IMR-90 (cell line): ENCODE results near the gene RFTN1. TPM values are rescaled to one million over a fixed set of nuclear protein-coding genes. Genes with fewer than 3 reads are reported as not detected.

Source experiments
- ATAC-seq: fragments of 200-7000 bp; cut with Tn5 transposase; 2 replicates; pipeline ENCODE4 v1.9.1; 2020; ENCODE audit warnings: low read depth, mild to moderate bottlenecking, moderate library complexity
- BruUV-seq: library from RNA; stranded (reverse); fragments of 400-500 nt; replicated peaks from 2 replicates; lab custom pipeline; 2021; lab: Mats Ljungman, UMichigan
- CTCF ChIA-PET: fragments of 300-600 bp; formaldehyde crosslinking; extraction: SDS; loops from one replicate; lab custom pipeline; 2021; ENCODE audit warnings: antibody characterized with exemption; lab: Yijun Ruan, JAX
- POLR2A ChIA-PET: fragments of 300-600 bp; sonication (Branson Sonifier 250); formaldehyde crosslinking; loops from one replicate; lab custom pipeline; 2022; ENCODE audit warnings: antibody characterized with exemption; ENCODE audit not compliant: unreplicated experiment; lab: Charles Lee
- DNase-seq: peaks from one replicate; pipeline ENCODE4 v3.0.0; 2013
- H2AFZ ChIP-seq: replicated peaks from 2 replicates; pipeline ENCODE3; 2013; ENCODE audit warnings: low read length, mild to moderate bottlenecking; ENCODE audit not compliant: poor library complexity
- H2AK5ac ChIP-seq: 2 replicates; pipeline ENCODE4 v1.6.1; 2013; ENCODE audit warnings: low read depth, low read length, inconsistent platforms
- H2AK9ac ChIP-seq: replicated peaks from 2 replicates; pipeline ENCODE3; 2013; ENCODE audit warnings: mild to moderate bottlenecking, low read depth, low read length, moderate library complexity; ENCODE audit not compliant: poor library complexity
- H2BK120ac ChIP-seq: 2 replicates; pipeline ENCODE4 v1.6.1; 2013; ENCODE audit warnings: low read depth, low read length, inconsistent platforms
- H2BK15ac ChIP-seq: 3 replicates; pipeline ENCODE4 v1.6.1; 2013; ENCODE audit warnings: low read depth, low read length, inconsistent platforms
- H2BK20ac ChIP-seq: 2 replicates; pipeline ENCODE4 v1.6.1; 2013; ENCODE audit warnings: low read depth, mild to moderate bottlenecking, inconsistent platforms, low read length, moderate library complexity
- H2BK5ac ChIP-seq: 2 replicates; pipeline ENCODE4 v1.6.1; 2013; ENCODE audit warnings: mild to moderate bottlenecking, low read depth, low read length, inconsistent platforms; ENCODE audit not compliant: poor library complexity, severe bottlenecking
- H3K14ac ChIP-seq: replicated peaks from 2 replicates; pipeline ENCODE4 v1.6.1; 2013; ENCODE audit warnings: low read depth, low read length, inconsistent platforms
- H3K18ac ChIP-seq: 2 replicates; pipeline ENCODE4 v1.6.1; 2013; ENCODE audit warnings: low read depth, low read length, control low read depth
- H3K23ac ChIP-seq: 2 replicates; pipeline ENCODE4 v1.6.1; 2013; ENCODE audit warnings: low read depth, low read length, inconsistent platforms
- H3K27ac ChIP-seq: 2 replicates; pipeline ENCODE4 v1.5.1; 2013; ENCODE audit warnings: mild to moderate bottlenecking, control low read depth, low read length; ENCODE audit not compliant: insufficient read depth
- H3K27me3 ChIP-seq: 2 replicates; pipeline ENCODE4 v1.6.1; 2013; ENCODE audit warnings: low read length; ENCODE audit not compliant: control insufficient read depth, insufficient read depth
- H3K36me3 ChIP-seq: 2 replicates; pipeline ENCODE4 v1.6.1; 2013; ENCODE audit warnings: low read length, mixed read lengths; ENCODE audit not compliant: control insufficient read depth, insufficient read depth
- H3K4ac ChIP-seq: 2 replicates; pipeline ENCODE4 v1.6.1; 2013; ENCODE audit warnings: low read depth, low read length, inconsistent platforms
- H3K4me1 ChIP-seq: 2 replicates; pipeline ENCODE4 v1.6.1; 2013; ENCODE audit warnings: low read length, mixed read lengths; ENCODE audit not compliant: control insufficient read depth, insufficient read depth
- H3K4me2 ChIP-seq: 2 replicates; pipeline ENCODE4 v1.6.1; 2013; ENCODE audit warnings: low read depth, mild to moderate bottlenecking, control low read depth, low read length, moderate library complexity
- H3K4me3 ChIP-seq: 2 replicates; pipeline ENCODE4 v1.5.1; 2013; ENCODE audit warnings: low read depth, mild to moderate bottlenecking, control low read depth, low read length, moderate library complexity; ENCODE audit not compliant: insufficient read depth
- H3K56ac ChIP-seq: 2 replicates; pipeline ENCODE4 v1.6.1; 2013; ENCODE audit warnings: low read length, inconsistent platforms; ENCODE audit not compliant: insufficient read depth; ENCODE audit errors: extremely low read depth
- H3K79me1 ChIP-seq, 2 experiments: 2 replicates each; pipeline ENCODE4 v1.6.1; 2013; ENCODE audit warnings: low read length in 2 of 2, inconsistent platforms in 1 of 2, low read depth in 1 of 2
- H3K9ac ChIP-seq: 2 replicates; pipeline ENCODE4 v1.6.1; 2013; ENCODE audit warnings: low read depth, low read length, control low read depth
- H3K9me1 ChIP-seq: 2 replicates; pipeline ENCODE4 v1.6.1; 2013; ENCODE audit warnings: low read length, inconsistent platforms; ENCODE audit not compliant: insufficient read depth
- H3K9me3 ChIP-seq: 2 replicates; pipeline ENCODE4 v1.6.1; 2013; ENCODE audit warnings: low read length; ENCODE audit not compliant: control insufficient read depth, insufficient read depth
- H4K20me1 ChIP-seq: 2 replicates; pipeline ENCODE4 v1.6.1; 2013; ENCODE audit warnings: low read length, inconsistent platforms; ENCODE audit not compliant: insufficient read depth
- H4K5ac ChIP-seq: 2 replicates; pipeline ENCODE4 v1.6.1; 2013; ENCODE audit warnings: mild to moderate bottlenecking, low read depth, low read length, control low read depth
- H4K8ac ChIP-seq, 2 experiments: 2 replicates each; pipeline ENCODE4 v1.6.1; 2013; ENCODE audit warnings: low read depth in 2 of 2, low read length in 2 of 2, control low read depth in 1 of 2, inconsistent platforms in 1 of 2
- H4K91ac ChIP-seq: 2 replicates; pipeline ENCODE4 v1.6.1; 2013; ENCODE audit warnings: low read depth, low read length, inconsistent platforms; ENCODE audit not compliant: insufficient read depth
- BHLHE40 ChIP-seq: fragments of 150-350 bp; IDR thresholded peaks from 2 replicates; pipeline ENCODE4 v1.6.1; 2016; ENCODE audit warnings: mild to moderate bottlenecking, low read depth, low read length
- CEBPB ChIP-seq: IDR thresholded peaks from 2 replicates; pipeline ENCODE4 v1.6.1; 2012; ENCODE audit warnings: low read depth, low read length, improper control_type of control experiment
- CHD1 ChIP-seq: IDR thresholded peaks from 2 replicates; pipeline ENCODE4 v1.6.1; 2012; ENCODE audit warnings: low read depth, low read length, improper control_type of control experiment
- CTCF ChIP-seq: conservative IDR thresholded peaks from 2 replicates; pipeline ENCODE4 v1.5.1; 2012; ENCODE audit warnings: mild to moderate bottlenecking, low read depth, low read length, improper control_type of control experiment
- ELK1 ChIP-seq: fragments of 150-350 bp; IDR thresholded peaks from 2 replicates; pipeline ENCODE4 v1.6.1; 2016; ENCODE audit warnings: low read depth, mild to moderate bottlenecking, low read length, moderate library complexity, borderline replicate concordance
- FOS ChIP-seq: fragments of 150-350 bp; IDR thresholded peaks from 2 replicates; pipeline ENCODE4 v1.6.1; 2016; ENCODE audit warnings: low read depth, low read length
- MAFK ChIP-seq: IDR thresholded peaks from 2 replicates; pipeline ENCODE4 v1.6.1; 2012; ENCODE audit warnings: low read depth, low read length, improper control_type of control experiment
- MAZ ChIP-seq: IDR thresholded peaks from 2 replicates; pipeline ENCODE4 v1.6.1; 2012; ENCODE audit warnings: low read depth, mild to moderate bottlenecking, low read length, improper control_type of control experiment, moderate library complexity, borderline replicate concordance
- MXI1 ChIP-seq: IDR thresholded peaks from 2 replicates; pipeline ENCODE4 v1.6.1; 2012; ENCODE audit warnings: low read depth, mild to moderate bottlenecking, low read length, moderate library complexity, borderline replicate concordance
- NFE2L2 ChIP-seq: fragments of 150-350 bp; IDR thresholded peaks from 2 replicates; pipeline ENCODE4 v1.6.1; 2016; ENCODE audit warnings: low read depth, mild to moderate bottlenecking, low read length
- POLR2A ChIP-seq: IDR thresholded peaks from 2 replicates; pipeline ENCODE4 v1.6.1; 2012; ENCODE audit warnings: mild to moderate bottlenecking, low read depth, low read length
- RAD21 ChIP-seq: IDR thresholded peaks from 2 replicates; pipeline ENCODE4 v1.6.1; 2012; ENCODE audit warnings: low read length, improper control_type of control experiment
- RCOR1 ChIP-seq: IDR thresholded peaks from 2 replicates; pipeline ENCODE4 v1.6.1; 2012; ENCODE audit warnings: mild to moderate bottlenecking, low read length, improper control_type of control experiment; ENCODE audit not compliant: insufficient replicate concordance
- RFX5 ChIP-seq: IDR thresholded peaks from 2 replicates; pipeline ENCODE4 v1.8.0; 2012; ENCODE audit warnings: low read depth, mild to moderate bottlenecking, low read length, moderate library complexity
- SMC3 ChIP-seq: fragments of 150-350 bp; IDR thresholded peaks from 2 replicates; pipeline ENCODE4 v1.6.1; 2016; ENCODE audit warnings: low read depth, mild to moderate bottlenecking, antibody characterized with exemption, low read length, moderate library complexity
- USF2 ChIP-seq: fragments of 150-350 bp; IDR thresholded peaks from 2 replicates; pipeline ENCODE4 v1.6.1; 2017; ENCODE audit warnings: mild to moderate bottlenecking, antibody characterized with exemption, low read length, low read depth
- WGBS, 2 experiments: methylation state at CpG; one replicate each; pipeline versions ENCODE4 v1.1.5 to v1.1.7; 2013; ENCODE audit warnings: missing lambda C conversion rate in 2 of 2; ENCODE audit not compliant: insufficient read length in 1 of 2; ENCODE audit errors: extremely low coverage in 2 of 2; 5-methylcytosine and 5-hydroxymethylcytosine counted together
- dilution Hi-C: fragments of 300-500 bp; cut with HindIII; formaldehyde crosslinking; loops from one replicate; pipeline ENCODE4 v1.14.3; 2018; ENCODE audit warnings: low sequenced_read_pairs; ENCODE audit not compliant: unreplicated experiment
- in situ Hi-C: fragments of 300-500 bp; cut with MboI; formaldehyde crosslinking; loops from 3 replicates; pipeline ENCODE4 v1.14.3; 2019; ENCODE audit warnings: low sequenced_read_pairs, inconsistent platforms, mixed read lengths
- intact Hi-C: fragments of 100-400 bp; cut with micrococcal nuclease; formaldehyde crosslinking; loops from 2 replicates; pipeline ENCODE4 v1.10.0; 2022
- polyA plus RNA-seq, 3 experiments: library from polyadenylated mRNA; depleted of rRNA; stranded (reverse); fragments of >200 nt; gene quantifications; 2 replicates each; pipeline ENCODE4 v1.2.3, GENCODE V29; 2012; ENCODE audit warnings: low replicate concordance in 1 of 3
- total RNA-seq: library from RNA; depleted of rRNA; stranded (reverse); fragments of >200 nt; gene quantifications from 2 replicates; pipeline ENCODE4 v1.2.3, GENCODE V29; 2012

RFTN1 gene
- total and polyA plus RNA-seq, 2 of the 4 experiments (the other 2 are of a cell fraction): 45.0 to 52.0 TPM

GRCh38 chr3:16288664-16289063 lies 224.8 kb downstream of the RFTN1 start:
- Histone ChIP-seq H4K91ac (no peak overlapping the region), H3K36me3 (no peaks in the 10 kb centered on the region; the same call in 1 of the 2 replicates), H3K4me2 (no peak overlapping the region), H3K9ac (no peak overlapping the region), H2AFZ (no peak overlapping the region), H3K4ac (no peak overlapping the region), H3K27ac (no peak overlapping the region), H2BK15ac (no peak overlapping the region), H3K9me1 (no peaks in the 10 kb centered on the region), H4K5ac (no peak overlapping the region), H2AK9ac (no peak overlapping the region), H3K79me1 (no peaks in the 10 kb centered on the region), H4K8ac (no peak overlapping the region), H3K23ac (no peak overlapping the region), H3K18ac (no peak overlapping the region), H4K20me1 (no peaks in the 10 kb centered on the region), H2AK5ac (no peak overlapping the region), H3K56ac (no peak overlapping the region), H2BK20ac (no peak overlapping the region), H2BK5ac (no peak overlapping the region), H2BK120ac (no peak overlapping the region), H3K4me1 (0 out of 2 replicates have a peak, but pooled peaks cover 2% of the 10 kb centered on the region), H3K4me3 (no peak overlapping the region), H3K9me3 (no peaks in the 10 kb centered on the region), H3K27me3 (no peaks in the 10 kb centered on the region), H3K14ac (no peak overlapping the region)
- CTCF ChIA-PET: no interaction called here
- no CpG with 5 or more reads among the region's 1 CpG for WGBS, 2 experiments
- DNase-seq (no peak), ATAC-seq (no peak)
- intact Hi-C loops: no loop called here
- TF ChIP-seq CHD1 (no peak), CEBPB (no peak), MAFK (no peak), RFX5 (no peak), NFE2L2 (no peak), SMC3 (no peak), ELK1 (no peak), BHLHE40 (no peak), FOS (no peak), RAD21 (no peak), RCOR1 (no peak), MAZ (no peak), USF2 (no peak), MXI1 (no peak), CTCF (no peak), POLR2A (no peak)
- in situ Hi-C loops: loop anchor here (5.0 to 25.0 kb wide), 4 partner anchors 264 to 949 kb away; partner anchors contain the start of gene PLCL2
- POLR2A ChIA-PET: no interaction called here
- BruUV-seq: no TSS peak
- dilution Hi-C loops: loop anchor here (25.0 kb wide), 1 partner anchor 249 kb away; no protein-coding TSS in a partner anchor
